CD14-positive monocyte (primary cell): ENCODE results near the gene FRMD3. TPM values are rescaled to one million over a fixed set of nuclear protein-coding genes. Genes with fewer than 3 reads are reported as not detected.

Experiments used
- DNase-seq, 3 donors: peaks; one replicate each; pipeline ENCODE4 v3.0.0-alpha.2; 2011 to 2022
- H2AFZ ChIP-seq: 2 replicates; pipeline ENCODE4 v1.6.0; 2012; ENCODE audit warnings: mild to moderate bottlenecking, low read depth, low read length, inconsistent platforms; ENCODE audit not compliant: insufficient read depth, poor library complexity, severe bottlenecking
- H3K27ac ChIP-seq, 2 donors: 1 replicate in 1 of 2; 2 replicates in 1 of 2; pipeline ENCODE4 v1.5.1; 2012 to 2013; ENCODE audit warnings: low read length in 2 of 2, control low read depth in 1 of 2, inconsistent platforms in 1 of 2, low read depth in 1 of 2, mild to moderate bottlenecking in 1 of 2
- H3K27me3 ChIP-seq, 2 donors: one replicate each; pipeline versions ENCODE4 v1.6.0 to v1.6.1; 2011 to 2013; ENCODE audit warnings: low read length in 2 of 2; ENCODE audit not compliant: control insufficient read depth in 2 of 2, insufficient read depth in 2 of 2
- H3K36me3 ChIP-seq, 2 donors: replicated peaks in 1 of 2; 1 replicate in 1 of 2; 2 replicates in 1 of 2; pipeline versions ENCODE4 v1.5.1 to v1.6.1; 2012 to 2013; ENCODE audit warnings: low read length in 2 of 2, control low read depth in 1 of 2, inconsistent platforms in 1 of 2, mild to moderate bottlenecking in 1 of 2; ENCODE audit not compliant: insufficient read depth in 2 of 2, control insufficient read depth in 1 of 2
- H3K4me1 ChIP-seq, 2 donors: 1 replicate in 1 of 2; 2 replicates in 1 of 2; pipeline versions ENCODE4 v1.5.1 to v1.6.1; 2012 to 2013; ENCODE audit warnings: low read length in 2 of 2, control low read depth in 1 of 2, inconsistent platforms in 1 of 2, mild to moderate bottlenecking in 1 of 2, moderate library complexity in 1 of 2; ENCODE audit not compliant: insufficient read depth in 2 of 2, control insufficient read depth in 1 of 2
- H3K4me2 ChIP-seq: replicated peaks from 2 replicates; pipeline ENCODE3; 2012; ENCODE audit warnings: low read length, moderate library complexity, mild to moderate bottlenecking; ENCODE audit not compliant: poor library complexity, severe bottlenecking; ENCODE audit errors: extremely low read depth
- H3K4me3 ChIP-seq, 3 experiments: fragments of 200-600 bp in 1 of 3; sonication (generic) in 1 of 3; replicated peaks in 1 of 3; 1 replicate in 2 of 3; 2 replicates in 1 of 3; pipeline ENCODE4 v1.5.1; 2011 to 2013; ENCODE audit warnings: low read length in 3 of 3, mild to moderate bottlenecking in 3 of 3, control low read depth in 2 of 3, low read depth in 2 of 3, inconsistent platforms in 1 of 3, moderate library complexity in 1 of 3
- H3K79me2 ChIP-seq: 2 replicates; pipeline ENCODE4 v1.6.0; 2012; ENCODE audit warnings: mild to moderate bottlenecking, control low read depth, inconsistent platforms, low read length, moderate library complexity; ENCODE audit not compliant: insufficient read depth
- H3K9ac ChIP-seq: 2 replicates; pipeline ENCODE4 v1.6.0; 2017; ENCODE audit warnings: low read length, mild to moderate bottlenecking; ENCODE audit not compliant: insufficient read depth, poor library complexity, severe bottlenecking
- H3K9me3 ChIP-seq, 2 donors: replicated peaks in 1 of 2; 1 replicate in 1 of 2; 2 replicates in 1 of 2; pipeline versions ENCODE4 v1.5.1 to v1.6.1; 2012 to 2013; ENCODE audit warnings: low read length in 2 of 2, control low read depth in 1 of 2; ENCODE audit not compliant: control insufficient read depth in 1 of 2, insufficient read depth in 1 of 2
- H4K20me1 ChIP-seq: 2 replicates; pipeline ENCODE4 v1.6.0; 2012; ENCODE audit warnings: mild to moderate bottlenecking, low read length, control low read depth, moderate library complexity; ENCODE audit not compliant: insufficient read depth
- H3K27ac Mint-ChIP-seq, 7 donors: one replicate each; pipeline ENCODE4 v1.8.0; 2020; ENCODE audit warnings: mild to moderate bottlenecking in 7 of 7, mixed read lengths in 7 of 7, moderate library complexity in 6 of 7, inconsistent platforms in 2 of 7
- H3K27me3 Mint-ChIP-seq, 3 donors: one replicate each; pipeline ENCODE4 v1.8.0; 2021 to 2022; ENCODE audit warnings: low read depth in 3 of 3, mild to moderate bottlenecking in 3 of 3, mixed read lengths in 3 of 3, moderate library complexity in 3 of 3, inconsistent platforms in 1 of 3
- H3K36me3 Mint-ChIP-seq, 2 donors: one replicate each; pipeline ENCODE4 v1.8.0; 2020; ENCODE audit warnings: mixed read lengths in 2 of 2, inconsistent platforms in 1 of 2, mild to moderate bottlenecking in 1 of 2
- H3K4me1 Mint-ChIP-seq: one replicate; pipeline ENCODE4 v1.8.0; 2020; ENCODE audit warnings: mild to moderate bottlenecking, mixed read lengths
- H3K4me3 Mint-ChIP-seq, 2 donors: one replicate each; pipeline ENCODE4 v1.8.0; 2020; ENCODE audit warnings: mild to moderate bottlenecking in 2 of 2, mixed read lengths in 2 of 2, moderate library complexity in 1 of 2
- H3K9me3 Mint-ChIP-seq, 7 donors: one replicate each; pipeline ENCODE4 v1.8.0; 2020 to 2022; ENCODE audit warnings: mixed read lengths in 7 of 7, mild to moderate bottlenecking in 6 of 7, moderate library complexity in 6 of 7, inconsistent platforms in 2 of 7
- CTCF ChIP-seq: fragments of 200-600 bp; IDR thresholded peaks from one replicate; pipeline ENCODE4 v1.8.0; 2022; ENCODE audit warnings: antibody characterized with exemption, mild to moderate bottlenecking
- WGBS: methylation state at CpG from one replicate; pipeline ENCODE4 v1.1.5; 2013; ENCODE audit warnings: missing lambda C conversion rate; ENCODE audit not compliant: insufficient coverage; 5-methylcytosine and 5-hydroxymethylcytosine counted together
- intact Hi-C, 2 donors: fragments of 100-400 bp; cut with micrococcal nuclease; formaldehyde crosslinking; loops; one replicate each; pipeline versions ENCODE4 v1.15.0 to v1.15.1; 2023
- polyA plus RNA-seq, 3 donors: library from polyadenylated mRNA; depleted of rRNA in 1 of 3; unstranded in 2 of 3; stranded (reverse) in 1 of 3; fragments of 300-500 nt in 2 of 3; fragments of >200 nt in 1 of 3; fragmentation: Illumina TruSeq in 2 of 3; gene quantifications; 1 replicate in 2 of 3; 2 replicates in 1 of 3; pipeline ENCODE4 v1.2.3, GENCODE V29; 2012 to 2021

Gene FRMD3
- polyA plus RNA-seq, 3 donors = 2.8 to 9.8 (median 4.2) TPM

- peaks cover 6 to 13% of the 10 kb centered on the region in 2 donors for H3K36me3 Mint-ChIP-seq
- no peaks in the 10 kb centered on the region for H3K27me3 ChIP-seq
- no peak overlapping the region for H3K4me3 ChIP-seq
- no peaks in the 10 kb centered on the region for H3K27me3 Mint-ChIP-seq
- peaks cover 0 to 4% (median 0%) of the 10 kb centered on the region in 7 donors for H3K9me3 Mint-ChIP-seq
- no peak overlapping the region for H2AFZ ChIP-seq
- no peak overlapping the region for H3K4me2 ChIP-seq
- no peak overlapping the region for H3K27ac Mint-ChIP-seq
- no peaks in the 10 kb centered on the region for H4K20me1 ChIP-seq
- no peak overlapping the region for H3K9ac ChIP-seq
- H3K79me2 ChIP-seq = no peaks in the 10 kb centered on the region
- DNase-seq = no peak
- WGBS = 81% methylated on average over 6 of the region's 6 CpGs
- no peak overlapping the region for H3K4me3 Mint-ChIP-seq
- no peak overlapping the region for H3K27ac ChIP-seq
- no peaks in the 10 kb centered on the region for H3K4me1 Mint-ChIP-seq
- H3K36me3 ChIP-seq = no peaks in the 10 kb centered on the region
- H3K9me3 ChIP-seq = no peaks in the 10 kb centered on the region
- no peak for TF ChIP-seq CTCF
- intact Hi-C loops = no loop called here
- H3K4me1 ChIP-seq = no peaks in the 10 kb centered on the region
These were observed 210.2 kb downstream of the FRMD3 start for GRCh38 chr9:83327750-83328622.

GRCh38 chr9:83327323-83327722, 210.9 kb downstream of the FRMD3 start:
- TF ChIP-seq CTCF = no peak
- Mint-ChIP-seq H3K9me3 (peaks cover 0 to 5% (median 0%) of the 10 kb centered on the region in 7 donors), H3K27me3 (no peaks in the 10 kb centered on the region), H3K4me1 (no peaks in the 10 kb centered on the region), H3K27ac (no peak overlapping the region), H3K36me3 (peaks cover 4 to 15% of the 10 kb centered on the region in 2 donors), H3K4me3 (no peak overlapping the region)
- no peaks in the 10 kb centered on the region for H3K79me2 ChIP-seq
- no peak for DNase-seq
- no peak overlapping the region for H3K4me3 ChIP-seq
- no peaks in the 10 kb centered on the region for H3K4me1 ChIP-seq
- no peak overlapping the region for H2AFZ ChIP-seq
- H4K20me1 ChIP-seq = no peaks in the 10 kb centered on the region
- H3K36me3 ChIP-seq = no peaks in the 10 kb centered on the region
- no peak overlapping the region for H3K27ac ChIP-seq
- H3K9ac ChIP-seq = no peak overlapping the region
- intact Hi-C loops = no loop called here
- no peaks in the 10 kb centered on the region for H3K27me3 ChIP-seq
- 100% methylated on average over 1 of the region's 3 CpGs for WGBS
- no peaks in the 10 kb centered on the region for H3K9me3 ChIP-seq
- H3K4me2 ChIP-seq = no peak overlapping the region
